ENCODE results near the gene RICTOR. TPM values are rescaled to one million over a fixed set of nuclear protein-coding genes. Genes with fewer than 3 reads are reported as not detected.
A peak's percentile ranks its signal among the peaks of the same experiment; 100 is the strongest.

RICTOR gene
- polyA plus RNA-seq, 1 experiment, result 6.3 TPM

DNA sequence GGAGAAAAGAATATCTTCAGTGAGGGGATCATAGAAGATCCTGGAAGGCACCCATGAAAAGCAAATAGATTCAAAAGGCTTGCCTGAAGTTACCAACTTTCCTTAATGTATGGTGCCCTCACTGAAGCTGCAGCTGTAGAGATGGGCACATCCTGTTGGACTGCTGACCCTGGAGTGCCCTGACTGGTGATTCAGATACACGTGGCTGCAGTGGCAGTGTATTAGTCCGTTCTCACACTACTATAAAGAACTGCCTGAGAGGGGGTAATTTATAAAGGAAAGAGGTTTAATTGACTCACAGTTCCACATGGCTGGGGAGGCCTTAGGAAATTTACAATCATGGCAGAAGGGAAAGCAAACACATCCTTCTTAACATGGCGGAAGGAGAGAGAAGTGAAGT, 148.1 kb downstream of the RICTOR start:
- Histone ChIP-seq H3K36me3 (ENCODE audit: control insufficient read depth, insufficient read depth, low read length) (peaks cover 14% of the 10 kb centered on the region), H3K4me3 (ENCODE audit: low read depth, low read length) (no peak overlapping the region), H3K27me3 (ENCODE audit: control insufficient read depth, insufficient read depth, low read length) (no peaks in the 10 kb centered on the region)
- ChIA-PET POLR2A (no interaction called here), CTCF (interaction anchor here (1.0 kb wide), 1 partner anchor 23 kb away, joined by 3 read pairs; no protein-coding TSS in a partner anchor)
- DNase-seq (ENCODE audit: low read depth), result no peak
- TF ChIP-seq, protein P1, sequence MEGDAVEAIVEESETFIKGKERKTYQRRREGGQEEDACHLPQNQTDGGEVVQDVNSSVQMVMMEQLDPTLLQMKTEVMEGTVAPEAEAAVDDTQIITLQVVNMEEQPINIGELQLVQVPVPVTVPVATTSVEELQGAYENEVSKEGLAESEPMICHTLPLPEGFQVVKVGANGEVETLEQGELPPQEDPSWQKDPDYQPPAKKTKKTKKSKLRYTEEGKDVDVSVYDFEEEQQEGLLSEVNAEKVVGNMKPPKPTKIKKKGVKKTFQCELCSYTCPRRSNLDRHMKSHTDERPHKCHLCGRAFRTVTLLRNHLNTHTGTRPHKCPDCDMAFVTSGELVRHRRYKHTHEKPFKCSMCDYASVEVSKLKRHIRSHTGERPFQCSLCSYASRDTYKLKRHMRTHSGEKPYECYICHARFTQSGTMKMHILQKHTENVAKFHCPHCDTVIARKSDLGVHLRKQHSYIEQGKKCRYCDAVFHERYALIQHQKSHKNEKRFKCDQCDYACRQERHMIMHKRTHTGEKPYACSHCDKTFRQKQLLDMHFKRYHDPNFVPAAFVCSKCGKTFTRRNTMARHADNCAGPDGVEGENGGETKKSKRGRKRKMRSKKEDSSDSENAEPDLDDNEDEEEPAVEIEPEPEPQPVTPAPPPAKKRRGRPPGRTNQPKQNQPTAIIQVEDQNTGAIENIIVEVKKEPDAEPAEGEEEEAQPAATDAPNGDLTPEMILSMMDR (IDR thresholded peaks at IDR 0.05; ENCODE audit: insufficient read depth, low read depth, low read length), result no peak

GRCh38 chr5:38925154-38925925, 148.9 kb downstream of the RICTOR start:
- Histone ChIP-seq H3K27me3 (ENCODE audit: control insufficient read depth, insufficient read depth, low read length) (no peaks in the 10 kb centered on the region), H3K4me3 (ENCODE audit: low read depth, low read length) (no peak overlapping the region), H3K36me3 (ENCODE audit: control insufficient read depth, insufficient read depth, low read length) (peaks cover 14% of the 10 kb centered on the region)
- POLR2A ChIA-PET, result no interaction called here
- peak; percentile 29 for DNase-seq (ENCODE audit: low read depth)
- CTCF ChIA-PET, result interaction anchor here (1.0 to 1.7 kb wide), 2 partner anchors 24 to 155 kb away, joined by 3 read pairs; no protein-coding TSS in a partner anchor
- TF ChIP-seq, protein P1 (IDR thresholded peaks at IDR 0.05; ENCODE audit: insufficient read depth, low read depth, low read length), result no peak

GRCh38 chr5:38923661-38924451, 150.3 kb downstream of the RICTOR start:
- ChIA-PET POLR2A (interaction anchor here (0.5 kb wide), 1 partner anchor 88 kb away, joined by 3 read pairs; no protein-coding TSS in a partner anchor), CTCF (interaction anchor here (0.8 to 1.7 kb wide), 6 partner anchors 9 to 157 kb away, joined by 3 to 4 read pairs (median 4); no protein-coding TSS in a partner anchor)
- Histone ChIP-seq H3K36me3 (ENCODE audit: control insufficient read depth, insufficient read depth, low read length) (peaks cover 18% of the 10 kb centered on the region), H3K4me3 (ENCODE audit: low read depth, low read length) (no peak overlapping the region), H3K27me3 (ENCODE audit: control insufficient read depth, insufficient read depth, low read length) (no peaks in the 10 kb centered on the region)
- TF ChIP-seq, protein P1 (IDR thresholded peaks at IDR 0.05; ENCODE audit: insufficient read depth, low read depth, low read length), result no peak
- DNase-seq (ENCODE audit: low read depth), result no peak

DNA sequence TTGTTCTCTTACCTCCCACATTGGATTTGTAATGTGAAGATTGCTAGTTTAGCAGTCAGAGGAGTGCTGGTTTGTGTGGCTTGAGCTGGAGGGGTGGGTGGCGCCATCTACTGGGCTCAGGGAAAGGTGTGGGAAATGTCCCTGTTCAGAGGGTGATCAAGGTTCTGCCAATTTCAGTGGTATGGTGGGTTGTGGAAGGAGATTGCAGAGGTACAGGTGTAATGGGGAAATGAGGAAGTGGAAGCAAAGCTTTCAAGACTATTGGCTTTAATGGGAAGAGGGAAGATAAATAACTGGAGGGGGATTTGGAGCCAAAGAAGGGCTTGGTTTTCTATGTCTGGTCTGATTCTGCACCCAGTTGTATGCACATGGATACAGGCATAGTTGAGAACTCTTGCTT, 152.0 kb downstream of the RICTOR start:
- peaks cover 23% of the 10 kb centered on the region for H3K36me3 ChIP-seq (ENCODE audit: control insufficient read depth, insufficient read depth, low read length)
- DNase-seq (ENCODE audit: low read depth), result no peak
- H3K4me3 ChIP-seq (ENCODE audit: low read depth, low read length), result no peak overlapping the region
- no peaks in the 10 kb centered on the region for H3K27me3 ChIP-seq (ENCODE audit: control insufficient read depth, insufficient read depth, low read length)
- TF ChIP-seq, protein P1 (IDR thresholded peaks at IDR 0.05; ENCODE audit: insufficient read depth, low read depth, low read length), result peak; percentile 71
- ChIA-PET POLR2A (no interaction called here), CTCF (interaction anchor here (0.8 to 1.5 kb wide), 8 partner anchors 8 to 657 kb away, joined by 3 to 6 read pairs (median 4); no protein-coding TSS in a partner anchor)

DNA sequence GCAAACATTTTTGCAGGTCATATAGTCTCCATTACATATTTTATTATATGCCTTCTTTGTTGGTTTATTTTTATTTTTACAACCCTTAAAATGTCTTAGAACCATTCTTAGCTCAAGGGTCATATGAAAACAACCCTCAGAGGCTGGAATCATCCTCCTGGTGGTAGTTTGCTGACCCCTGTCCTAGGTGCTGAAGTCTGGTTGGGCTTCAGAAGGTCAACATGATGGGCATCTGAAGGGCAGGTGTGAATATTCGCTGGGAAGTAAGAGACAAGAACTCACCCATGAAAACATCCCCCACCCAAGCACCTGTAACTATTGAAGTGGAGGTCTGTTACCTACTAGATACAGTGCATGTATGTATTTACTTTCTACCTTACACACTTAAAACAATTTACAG, 153.0 kb downstream of the RICTOR start:
- CTCF ChIA-PET, result interaction anchor here (0.7 to 1.5 kb wide), 4 partner anchors 10 to 501 kb away, joined by 3 to 6 read pairs (median 4); no protein-coding TSS in a partner anchor
- no peak for DNase-seq (ENCODE audit: low read depth)
- Histone ChIP-seq H3K27me3 (ENCODE audit: control insufficient read depth, insufficient read depth, low read length) (no peaks in the 10 kb centered on the region), H3K4me3 (ENCODE audit: low read depth, low read length) (no peak overlapping the region), H3K36me3 (ENCODE audit: control insufficient read depth, insufficient read depth, low read length) (peaks cover 24% of the 10 kb centered on the region)
- POLR2A ChIA-PET, result no interaction called here
- TF ChIP-seq, protein P1 (IDR thresholded peaks at IDR 0.05; ENCODE audit: insufficient read depth, low read depth, low read length), result no peak

Measured in BJ (cell line).